Loucy (cell line): ENCODE results near the gene ITSN2.
A peak's percentile ranks its signal among the peaks of the same experiment; 100 is the strongest.
"Not testable (repeated sequence)": the region's sequence is repeated elsewhere in the genome, so short reads cannot be mapped to it uniquely, and the experiment has no call there.

Source experiments
- H2AFZ ChIP-seq: fragments of 200-600 bp; sonication (generic); 2 replicates; pipeline ENCODE4 v1.6.0; 2016; ENCODE audit warnings: antibody characterized with exemption, mild to moderate bottlenecking, low read length, moderate library complexity
- H3F3A ChIP-seq: fragments of 200-600 bp; 2 replicates; pipeline ENCODE4 v1.6.0; 2016; ENCODE audit warnings: antibody characterized with exemption, low read depth, mild to moderate bottlenecking
- H3K27me3 ChIP-seq: fragments of 200-600 bp; sonication (generic); 2 replicates; pipeline ENCODE4 v1.6.1; 2014; ENCODE audit warnings: low read length, mild to moderate bottlenecking; ENCODE audit not compliant: insufficient read depth, poor library complexity, severe bottlenecking
- H3K36me3 ChIP-seq: fragments of 200-600 bp; sonication (generic); 2 replicates; pipeline ENCODE4 v1.6.1; 2016; ENCODE audit warnings: low read length; ENCODE audit not compliant: insufficient read depth
- H3K4me1 ChIP-seq: fragments of 200-600 bp; sonication (generic); 2 replicates; pipeline ENCODE4 v1.5.1; 2014; ENCODE audit warnings: low read length, mild to moderate bottlenecking; ENCODE audit not compliant: insufficient read depth, poor library complexity, severe bottlenecking
- H3K4me2 ChIP-seq: fragments of 200-600 bp; sonication (generic); 2 replicates; pipeline ENCODE4 v1.6.0; 2014; ENCODE audit warnings: antibody characterized with exemption, low read length, low read depth, mild to moderate bottlenecking; ENCODE audit not compliant: poor library complexity, severe bottlenecking
- H3K4me3 ChIP-seq: fragments of 200-600 bp; sonication (generic); 2 replicates; pipeline ENCODE4 v1.5.1; 2014; ENCODE audit warnings: low read length, mild to moderate bottlenecking, mixed read lengths; ENCODE audit not compliant: poor library complexity, severe bottlenecking
- H3K79me2 ChIP-seq: fragments of 200-600 bp; sonication (generic); 2 replicates; pipeline ENCODE4 v1.6.1; 2014; ENCODE audit warnings: low read length; ENCODE audit not compliant: insufficient read depth
- H3K9ac ChIP-seq: fragments of 200-600 bp; sonication (generic); 2 replicates; pipeline ENCODE4 v1.6.0; 2014; ENCODE audit warnings: mild to moderate bottlenecking, low read depth, low read length, moderate library complexity; ENCODE audit not compliant: poor library complexity, severe bottlenecking
- H3K9me2 ChIP-seq: fragments of 200-600 bp; sonication (generic); replicated peaks from 2 replicates; pipeline ENCODE4 v1.6.1; 2016; ENCODE audit warnings: low read depth, low read length, mixed read lengths
- H3K9me3 ChIP-seq: fragments of 200-600 bp; sonication (generic); 2 replicates; pipeline ENCODE4 v1.6.1; 2014; ENCODE audit warnings: mild to moderate bottlenecking, antibody characterized with exemption, low read length, low read depth; ENCODE audit not compliant: insufficient read depth
- H4K20me1 ChIP-seq: fragments of 200-600 bp; sonication (generic); 2 replicates; pipeline ENCODE4 v1.6.0; 2014; ENCODE audit warnings: antibody characterized with exemption, low read length, mild to moderate bottlenecking; ENCODE audit not compliant: insufficient read depth, poor library complexity, severe bottlenecking
- CTCF ChIP-seq: fragments of 200-600 bp; sonication (generic); conservative IDR thresholded peaks from 2 replicates; pipeline ENCODE4 v1.5.1; 2014; ENCODE audit warnings: mild to moderate bottlenecking, antibody characterized with exemption, low read length
- EZH2phosphoT487 ChIP-seq: fragments of 200-600 bp; IDR thresholded peaks from 2 replicates; pipeline ENCODE4 v1.6.1; 2018; ENCODE audit warnings: antibody characterized with exemption, mild to moderate bottlenecking, moderate library complexity, borderline replicate concordance

Gene ITSN2

GRCh38 chr2:24362253-24362652, 1.9 kb upstream of the ITSN2 start:
- H3K4me1 ChIP-seq, result peaks cover 21% of the 10 kb centered on the region
- no peak overlapping the region for H2AFZ ChIP-seq

GRCh38 chr2:24360963-24361330, 611 bp upstream of the ITSN2 start:
- H3K4me1 ChIP-seq, result peaks cover 21% of the 10 kb centered on the region
- peaks cover 40% of the 10 kb centered on the region for H3K79me2 ChIP-seq
- H3K4me3 ChIP-seq, result peak overlapping the region; percentile 97
- H4K20me1 ChIP-seq, result peaks cover 15% of the 10 kb centered on the region
- no peaks in the 10 kb centered on the region for H3K36me3 ChIP-seq
- peak overlapping the region; percentile 86 for H3K9ac ChIP-seq
- no peaks in the 10 kb centered on the region for H3F3A ChIP-seq
- peaks cover 4% of the 10 kb centered on the region for H3K27me3 ChIP-seq
- TF ChIP-seq EZH2phosphoT487 (no peak), CTCF (no peak)
- H3K9me2 ChIP-seq, result no peaks in the 10 kb centered on the region
- H3K4me2 ChIP-seq, result peak overlapping the region; percentile 98
- peak overlapping the region; percentile 95 for H2AFZ ChIP-seq
- H3K9me3 ChIP-seq, result no peaks in the 10 kb centered on the region

More at GRCh38 chr2:24362253-24362652, 1.9 kb upstream of the ITSN2 start:
- no peak overlapping the region for H3K4me3 ChIP-seq
- no peak for TF ChIP-seq EZH2phosphoT487
- TF ChIP-seq CTCF, result no peak
- H3F3A ChIP-seq, result no peaks in the 10 kb centered on the region
- peaks cover 4% of the 10 kb centered on the region for H3K27me3 ChIP-seq
- H3K79me2 ChIP-seq, result peaks cover 29% of the 10 kb centered on the region
- no peak overlapping the region for H3K4me2 ChIP-seq
- H3K9me3 ChIP-seq, result no peaks in the 10 kb centered on the region
- no peak overlapping the region for H3K9ac ChIP-seq
- no peaks in the 10 kb centered on the region for H3K9me2 ChIP-seq
- H3K36me3 ChIP-seq, result no peaks in the 10 kb centered on the region
- peaks cover 15% of the 10 kb centered on the region for H4K20me1 ChIP-seq

- Histone ChIP-seq H4K20me1 (peaks cover 24% of the 10 kb centered on the region), H3F3A (no peaks in the 10 kb centered on the region), H3K79me2 (peaks cover 56% of the 10 kb centered on the region), H3K36me3 (no peaks in the 10 kb centered on the region), H3K4me3 (peak overlapping the region; percentile 97), H3K27me3 (peaks cover 4% of the 10 kb centered on the region), H3K4me1 (peaks cover 30% of the 10 kb centered on the region), H3K9me2 (no peaks in the 10 kb centered on the region), H3K4me2 (peak overlapping the region; percentile 98), H3K9me3 (no peaks in the 10 kb centered on the region), H3K9ac (peak overlapping the region; percentile 86), H2AFZ (peak overlapping the region; percentile 95)
- no peak for TF ChIP-seq CTCF
- no peak for TF ChIP-seq EZH2phosphoT487
Observed at GRCh38 chr2:24359129-24360049, 947 bp downstream of the ITSN2 start.

GRCh38 chr2:24357767-24358166, 2.6 kb downstream of the ITSN2 start:
- H3K9me3 ChIP-seq, H3K9ac ChIP-seq, H2AFZ ChIP-seq, H3K27me3 ChIP-seq, H3F3A ChIP-seq, H3K9me2 ChIP-seq, H3K36me3 ChIP-seq: not testable (repeated sequence)
- H3K4me3 ChIP-seq, result peak overlapping the region; percentile 97
- H3K4me1 ChIP-seq, result peaks cover 45% of the 10 kb centered on the region
- H3K4me2 ChIP-seq, result peak overlapping the region; percentile 98
- peaks cover 72% of the 10 kb centered on the region for H3K79me2 ChIP-seq
- H4K20me1 ChIP-seq, result peaks cover 27% of the 10 kb centered on the region

GRCh38 chr2:24357115-24357514, 3.2 kb downstream of the ITSN2 start:
- H3K4me2 ChIP-seq, result peak overlapping the region; percentile 98
- not testable (repeated sequence) for H2AFZ ChIP-seq, H3K9me3 ChIP-seq, H3K27me3 ChIP-seq, H3K9me2 ChIP-seq, H3K9ac ChIP-seq, H3K36me3 ChIP-seq, H3F3A ChIP-seq
- peaks cover 79% of the 10 kb centered on the region for H3K79me2 ChIP-seq
- H3K4me3 ChIP-seq, result peak overlapping the region; percentile 97
- peaks cover 33% of the 10 kb centered on the region for H4K20me1 ChIP-seq
- H3K4me1 ChIP-seq, result peaks cover 51% of the 10 kb centered on the region
